LoVo (cell line): ENCODE data around the gene GPD2.

ENCODE experiments used
- DNase-seq: peaks from one replicate; pipeline ENCODE4 v3.0.0-alpha.2; 2016; ENCODE audit warnings: low spot score

GPD2 gene

GRCh38 chr2:156435718-156436496 is at the start of gene GPD2:
GPD2 (plus strand) TSS chr2:156436379; CDS start chr2:156476106, 39,727 bp downstream.
- peak; percentile 88 for DNase-seq

GRCh38 chr2:156394033-156394741 is 42.0 kb upstream of the GPD2 start:
- no peak for DNase-seq

GRCh38 chr2:156396126-156396525 is 40.1 kb upstream of the GPD2 start:
- no peak for DNase-seq

GRCh38 chr2:156397229-156397628 is 39.0 kb upstream of the GPD2 start:
- DNase-seq, result no peak

- DNase-seq, result no peak
These were observed 38.0 kb upstream of the GPD2 start for GRCh38 chr2:156398176-156398575.

- DNase-seq, result peak; percentile 6
These were observed 36.8 kb upstream of the GPD2 start for GRCh38 chr2:156399224-156399949.

- peak; percentile 81 for DNase-seq
These were observed 36.1 kb upstream of the GPD2 start for GRCh38 chr2:156399950-156400705.

GRCh38 chr2:156400706-156401678 is 35.2 kb upstream of the GPD2 start:
- peak; percentile 74 for DNase-seq

- peak; percentile 3 for DNase-seq
These were observed 34.3 kb upstream of the GPD2 start for GRCh38 chr2:156401861-156402260.

- no peak for DNase-seq
These were observed 30.6 kb upstream of the GPD2 start for GRCh38 chr2:156405586-156405985.

GRCh38 chr2:156411835-156412234 is 24.3 kb upstream of the GPD2 start:
- no peak for DNase-seq

- DNase-seq, result no peak
These were observed 14.3 kb upstream of the GPD2 start for GRCh38 chr2:156421851-156422250.

- DNase-seq, result no peak
These were observed 12.4 kb upstream of the GPD2 start for GRCh38 chr2:156423674-156424282.

GRCh38 chr2:156427074-156427473 is 9.1 kb upstream of the GPD2 start:
- no peak for DNase-seq

GRCh38 chr2:156429211-156429610 is 7.0 kb upstream of the GPD2 start:
- DNase-seq, result no peak

GRCh38 chr2:156430236-156430979 is 5.8 kb upstream of the GPD2 start:
- no peak for DNase-seq

GRCh38 chr2:156430980-156431358 is 5.2 kb upstream of the GPD2 start:
- peak; percentile 74 for DNase-seq

GRCh38 chr2:156434461-156435291 is 1.5 kb upstream of the GPD2 start:
- no peak for DNase-seq

GRCh38 chr2:156435396-156435717 is 822 bp upstream of the GPD2 start:
- peak; percentile 46 for DNase-seq
